ENCODE data around the gene NEDD4L.

Gene NEDD4L

GRCh38 chr18:58054041-58054781 lies 10.2 kb downstream of the NEDD4L start:
- DNase-seq: no peak

DNA sequence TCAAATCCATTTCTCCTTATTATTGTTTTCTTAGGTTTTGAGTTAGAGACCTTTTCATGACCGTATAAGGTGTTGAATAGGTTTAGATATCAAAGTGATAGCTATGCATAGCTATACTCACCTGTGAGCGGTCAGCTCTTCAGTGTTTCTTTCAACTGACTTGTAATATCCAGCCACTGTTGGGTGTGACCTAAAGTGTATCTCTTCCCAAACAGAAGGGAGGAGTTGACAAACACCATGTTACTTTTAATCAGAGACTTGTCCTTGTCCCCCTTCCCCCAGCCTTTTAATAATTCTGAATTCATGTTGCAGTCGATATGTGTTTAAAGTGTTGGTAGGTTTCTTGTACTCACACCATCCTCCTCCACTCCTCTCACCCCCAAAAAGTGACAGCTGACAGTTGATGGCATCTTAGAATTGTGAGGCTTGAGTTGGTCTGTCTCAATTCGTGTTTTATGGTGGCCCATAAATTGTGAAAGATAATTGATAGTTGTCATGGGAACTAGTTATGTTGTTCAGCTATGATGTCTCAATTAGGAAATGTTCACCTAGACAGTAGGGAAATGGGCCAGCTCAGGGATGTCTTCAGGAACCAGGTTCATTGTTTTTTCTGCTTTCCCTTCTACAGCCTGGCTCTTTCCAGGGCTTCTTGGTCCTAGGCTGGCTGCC lies 12.0 kb downstream of the NEDD4L start:
- no peak for DNase-seq

- no peak for DNase-seq
Observed at GRCh38 chr18:58056852-58057251, 12.8 kb downstream of the NEDD4L start.

- peak; percentile 99 for DNase-seq
Observed at GRCh38 chr18:58057291-58057965, 13.4 kb downstream of the NEDD4L start.

- DNase-seq: no peak
Observed at GRCh38 chr18:58058720-58059119, 14.7 kb downstream of the NEDD4L start.

GRCh38 chr18:58060254-58060653 lies 16.2 kb downstream of the NEDD4L start:
- no peak for DNase-seq

- peak; percentile 27 for DNase-seq
Observed at GRCh38 chr18:58061349-58061748, 17.3 kb downstream of the NEDD4L start.

DNA sequence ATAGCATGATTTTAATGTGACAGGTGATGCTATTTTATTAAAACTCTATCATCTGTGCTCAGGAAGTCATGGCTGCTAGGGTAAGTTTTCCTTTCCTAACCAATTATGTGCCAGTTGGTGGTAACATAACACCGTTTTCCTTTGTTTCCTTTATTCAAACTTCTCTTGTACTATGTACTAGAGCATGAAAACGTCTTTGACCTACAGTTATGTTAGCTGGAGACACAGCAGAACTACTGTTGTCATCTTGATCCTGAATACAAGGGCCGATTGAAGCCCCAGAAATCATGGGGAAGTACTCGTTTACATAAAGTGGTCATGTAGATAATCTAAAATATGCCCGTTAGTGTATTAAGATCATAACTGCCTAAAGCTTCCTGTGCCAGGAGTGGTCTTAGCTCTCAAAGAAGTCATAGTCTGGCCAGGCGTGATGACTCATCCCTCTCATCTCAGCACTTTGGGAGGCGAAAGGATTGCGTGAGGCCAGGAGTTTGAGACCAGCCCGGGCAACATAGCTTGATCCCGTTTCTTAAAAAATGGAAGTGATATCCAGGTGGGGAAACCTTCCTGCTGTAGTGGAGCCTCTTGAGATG lies 20.5 kb downstream of the NEDD4L start:
- DNase-seq: peak; percentile 53

DNA sequence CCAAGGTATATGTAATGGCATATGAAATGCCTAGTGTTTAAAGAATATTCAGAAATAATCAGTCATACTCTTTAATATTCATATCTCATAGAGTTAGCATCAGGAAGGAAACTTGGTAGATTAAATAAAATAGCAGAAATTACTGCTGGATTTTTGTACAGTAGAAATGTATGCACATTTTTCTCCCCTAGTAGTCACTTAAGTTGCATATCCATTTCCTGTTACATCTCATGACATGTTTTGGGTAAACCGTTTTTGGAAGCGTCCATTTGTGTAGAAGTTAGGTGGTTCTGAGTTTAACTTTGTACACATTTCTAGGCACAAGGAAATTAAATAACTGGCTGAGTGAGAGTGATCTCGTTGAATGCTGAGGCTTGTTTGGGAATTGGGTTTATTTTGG lies 21.9 kb downstream of the NEDD4L start:
- DNase-seq: no peak

- DNase-seq: no peak
Observed at GRCh38 chr18:58067601-58068000, 23.6 kb downstream of the NEDD4L start.

GRCh38 chr18:58069099-58069498 lies 25.1 kb downstream of the NEDD4L start:
- no peak for DNase-seq

- DNase-seq: peak; percentile 90
Observed at GRCh38 chr18:58069721-58070292, 25.8 kb downstream of the NEDD4L start.

- DNase-seq: no peak
Observed at GRCh38 chr18:58076052-58076451, 32.0 kb downstream of the NEDD4L start.

GRCh38 chr18:58077329-58077728 lies 33.3 kb downstream of the NEDD4L start:
- DNase-seq: no peak

- DNase-seq: no peak
Observed at GRCh38 chr18:58078889-58079573, 35.0 kb downstream of the NEDD4L start.

- DNase-seq: peak; percentile 94
Observed at GRCh38 chr18:58080451-58080850, 36.4 kb downstream of the NEDD4L start.

GRCh38 chr18:58087928-58088690 lies 44.1 kb downstream of the NEDD4L start:
- no peak for DNase-seq

- no peak for DNase-seq
Observed at GRCh38 chr18:58088691-58089065, 44.7 kb downstream of the NEDD4L start.

- DNase-seq: no peak
Observed at GRCh38 chr18:58091099-58091611, 47.1 kb downstream of the NEDD4L start.

GRCh38 chr18:58093311-58093803 lies 49.3 kb downstream of the NEDD4L start:
- no peak for DNase-seq

GRCh38 chr18:58095222-58095621 lies 51.2 kb downstream of the NEDD4L start:
- DNase-seq: no peak

Measured in NCI-H146 (cell line).